ENCODE data around the gene SCAPER. TPM values are rescaled to one million over a fixed set of nuclear protein-coding genes. Genes with fewer than 3 reads are reported as not detected.

Gene SCAPER
- total and polyA plus RNA-seq, 4 donors, result 3.3 to 18.0 (median 9.9) TPM

GRCh38 chr15:76916369-76916768, 11.2 kb upstream of the SCAPER start:
- no peak overlapping the region for H3K4me3 ChIP-seq (ENCODE audit: low read depth in 1 of 3, low read length in 3 of 3)
- WGBS, result 92% methylated on average over 13 of the region's 13 CpGs
- TF ChIP-seq RAD21 (IDR thresholded peaks at IDR 0.05), result no peak
- no peak for TF ChIP-seq ATF3 (IDR thresholded peaks at IDR 0.05)
- no peak for TF ChIP-seq MAX (IDR thresholded peaks at IDR 0.05)
- no peak for TF ChIP-seq GABPA (IDR thresholded peaks at IDR 0.05 in 1 of 2, conservative IDR thresholded peaks at IDR 0.05 in 1 of 2)
- TF ChIP-seq REST (IDR thresholded peaks at IDR 0.05), result no peak
- no peak for TF ChIP-seq TAF1 (conservative IDR thresholded peaks at IDR 0.05)
- H3K36me3 ChIP-seq (ENCODE audit: control insufficient read depth in 4 of 4, insufficient read depth in 3 of 4, low read depth in 1 of 4, low read length in 3 of 4), result no peaks in the 10 kb centered on the region
- H3K27ac ChIP-seq (ENCODE audit: low read depth in 1 of 2, low read length in 2 of 2), result no peak overlapping the region
- H3K27me3 ChIP-seq (ENCODE audit: control insufficient read depth in 4 of 4, insufficient read depth in 4 of 4, low read length in 3 of 4), result no peaks in the 10 kb centered on the region
- H3K9me3 ChIP-seq (ENCODE audit: control insufficient read depth in 4 of 4, low read length in 3 of 4), result no peaks in the 10 kb centered on the region
- no peak for DNase-seq (ENCODE audit: low spot score)
- no peak overlapping the region for H3K9ac ChIP-seq (ENCODE audit: low read depth in 1 of 2, low read length in 2 of 2)
- no peaks in the 10 kb centered on the region for H3K4me1 ChIP-seq (ENCODE audit: control insufficient read depth in 4 of 4, insufficient read depth in 4 of 4, low read length in 3 of 4)

- H3K27me3 ChIP-seq (ENCODE audit: control insufficient read depth in 4 of 4, insufficient read depth in 4 of 4, low read length in 3 of 4), result no peaks in the 10 kb centered on the region
- WGBS, result 84% methylated on average over 2 of the region's 2 CpGs
- no peak overlapping the region for H3K9ac ChIP-seq (ENCODE audit: low read depth in 1 of 2, low read length in 2 of 2)
- DNase-seq (ENCODE audit: low spot score), result no peak
- TF ChIP-seq FOXA1 (IDR thresholded peaks at IDR 0.05) (no peak), CTCF (IDR thresholded peaks at IDR 0.05; ENCODE audit: low read depth, low read length, missing input control) (no peak), SP1 (IDR thresholded peaks at IDR 0.05) (no peak), RAD21 (IDR thresholded peaks at IDR 0.05) (no peak), HNF4G (IDR thresholded peaks at IDR 0.05) (no peak), HNF4A (conservative IDR thresholded peaks at IDR 0.05) (no peak), YY1 (IDR thresholded peaks at IDR 0.05) (no peak), JUND (IDR thresholded peaks at IDR 0.05) (no peak)
- no peaks in the 10 kb centered on the region for H3K9me3 ChIP-seq (ENCODE audit: control insufficient read depth in 4 of 4, low read length in 3 of 4)
- H3K27ac ChIP-seq (ENCODE audit: low read depth in 1 of 2, low read length in 2 of 2), result no peak overlapping the region
- H3K4me3 ChIP-seq (ENCODE audit: low read depth in 1 of 3, low read length in 3 of 3), result no peak overlapping the region
- H3K4me1 ChIP-seq (ENCODE audit: control insufficient read depth in 4 of 4, insufficient read depth in 4 of 4, low read length in 3 of 4), result no peaks in the 10 kb centered on the region
- H3K36me3 ChIP-seq (ENCODE audit: control insufficient read depth in 4 of 4, insufficient read depth in 3 of 4, low read depth in 1 of 4, low read length in 3 of 4), result no peaks in the 10 kb centered on the region
Measured at GRCh38 chr15:76913737-76914136, 8.6 kb upstream of the SCAPER start.

- H3K27me3 ChIP-seq (ENCODE audit: control insufficient read depth in 4 of 4, insufficient read depth in 4 of 4, low read length in 3 of 4), result no peaks in the 10 kb centered on the region
- no peak overlapping the region for H3K4me3 ChIP-seq (ENCODE audit: low read depth in 1 of 3, low read length in 3 of 3)
- H3K9ac ChIP-seq (ENCODE audit: low read depth in 1 of 2, low read length in 2 of 2), result no peak overlapping the region
- H3K36me3 ChIP-seq (ENCODE audit: control insufficient read depth in 4 of 4, insufficient read depth in 3 of 4, low read depth in 1 of 4, low read length in 3 of 4), result no peaks in the 10 kb centered on the region
- H3K9me3 ChIP-seq (ENCODE audit: control insufficient read depth in 4 of 4, low read length in 3 of 4), result no peaks in the 10 kb centered on the region
- no peaks in the 10 kb centered on the region for H3K4me1 ChIP-seq (ENCODE audit: control insufficient read depth in 4 of 4, insufficient read depth in 4 of 4, low read length in 3 of 4)
- WGBS, result 85% methylated on average over 4 of the region's 4 CpGs
- DNase-seq (ENCODE audit: low spot score), result no peak
- no peak overlapping the region for H3K27ac ChIP-seq (ENCODE audit: low read depth in 1 of 2, low read length in 2 of 2)
- TF ChIP-seq RAD21 (IDR thresholded peaks at IDR 0.05) (no peak), SP1 (IDR thresholded peaks at IDR 0.05) (no peak), CTCF (IDR thresholded peaks at IDR 0.05; ENCODE audit: low read depth, low read length, missing input control) (no peak), TAF1 (conservative IDR thresholded peaks at IDR 0.05) (no peak), RXRA (IDR thresholded peaks at IDR 0.05) (no peak), NR2F2 (IDR thresholded peaks at IDR 0.05) (no peak), EGR1 (IDR thresholded peaks at IDR 0.05; ENCODE audit: low read depth in 2 of 2) (no peak), HNF4G (IDR thresholded peaks at IDR 0.05) (no peak), YY1 (IDR thresholded peaks at IDR 0.05) (no peak)
Measured at GRCh38 chr15:76912430-76912829, 7.3 kb upstream of the SCAPER start.
